NT2/D1 (cell line): Measurements from ENCODE around the gene FAM25G.
"Not testable (repeated sequence)": the region's sequence is repeated elsewhere in the genome, so short reads cannot be mapped to it uniquely, and the experiment has no call there.

Experiments
- SUZ12 ChIP-seq: IDR thresholded peaks from 2 replicates; pipeline ENCODE4 v1.6.1; 2011; ENCODE audit not compliant: insufficient read length, insufficient read depth; ENCODE audit errors: extremely low read depth
- YY1 ChIP-seq: IDR thresholded peaks from 2 replicates; pipeline ENCODE4 v1.6.1; 2011; ENCODE audit not compliant: insufficient read length, insufficient read depth
- ZNF274 ChIP-seq: IDR thresholded peaks from 2 replicates; pipeline ENCODE4 v1.6.1; 2011; ENCODE audit warnings: mild to moderate bottlenecking, low read depth, low read length

DNA sequence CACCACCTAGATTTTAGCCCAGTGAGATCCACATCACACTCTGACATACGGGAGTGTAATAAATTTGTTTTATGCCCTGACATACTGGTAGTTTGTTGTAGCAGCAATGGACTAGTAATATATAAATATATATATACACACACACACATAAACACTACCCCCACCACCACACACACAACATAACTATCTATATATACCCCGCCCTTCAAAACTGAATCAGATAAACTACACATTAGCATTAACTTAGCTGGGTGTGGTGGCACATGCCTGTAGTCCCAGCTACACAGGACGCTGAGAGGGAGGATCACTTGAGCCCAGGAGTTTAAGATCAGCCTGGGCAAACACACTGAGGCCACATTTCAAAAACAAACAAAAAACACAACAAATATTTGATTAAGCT, 44.9 kb upstream of the FAM25G start:
- TF ChIP-seq SUZ12, YY1, ZNF274: not testable (repeated sequence)
